Measurements from ENCODE around the gene TMED10.

TMED10 gene

GRCh38 chr14:75208843-75209242 lies 32.4 kb upstream of the TMED10 start:
- Histone ChIP-seq H3K9ac (ENCODE audit: low read length) (no peak overlapping the region), H3K27ac (ENCODE audit: low read depth, low read length) (no peak overlapping the region), H3K4me3 (ENCODE audit: low read depth in 1 of 2, low read length in 2 of 2) (no peak overlapping the region), H3K36me3 (ENCODE audit: insufficient read depth, low read length) (no peaks in the 10 kb centered on the region), H3K9me3 (ENCODE audit: low read length) (no peaks in the 10 kb centered on the region), H3K4me1 (ENCODE audit: insufficient read depth, low read length) (no peaks in the 10 kb centered on the region), H3K27me3 (ENCODE audit: control insufficient read depth in 1 of 2, insufficient read depth in 2 of 2, low read length in 2 of 2) (no peaks in the 10 kb centered on the region)

DNA sequence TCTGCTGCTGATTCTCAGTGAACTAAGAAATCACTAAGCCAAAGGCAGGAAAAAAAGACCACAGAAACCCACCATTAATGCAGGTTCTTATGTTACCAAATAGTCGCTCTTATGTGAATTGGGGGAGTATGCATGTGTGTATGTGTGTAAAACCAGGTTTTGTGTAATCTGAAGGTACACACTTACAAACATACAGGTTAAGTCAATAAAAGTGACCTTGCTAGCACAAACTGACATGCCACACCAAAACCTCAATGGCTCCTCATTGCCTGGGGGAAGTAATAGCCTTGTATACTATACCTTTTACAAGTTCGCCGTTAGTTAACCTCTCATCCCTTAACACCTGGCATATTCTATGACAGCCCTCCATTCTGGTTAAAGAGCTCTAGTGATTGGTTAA lies 29.8 kb upstream of the TMED10 start:
- no peak overlapping the region for H3K27ac ChIP-seq (ENCODE audit: low read depth, low read length)
- H3K9me3 ChIP-seq (ENCODE audit: low read length) = no peaks in the 10 kb centered on the region
- H3K4me3 ChIP-seq (ENCODE audit: low read depth in 1 of 2, low read length in 2 of 2) = no peak overlapping the region
- no peak overlapping the region for H3K9ac ChIP-seq (ENCODE audit: low read length)
- H3K36me3 ChIP-seq (ENCODE audit: insufficient read depth, low read length) = no peaks in the 10 kb centered on the region
- no peaks in the 10 kb centered on the region for H3K4me1 ChIP-seq (ENCODE audit: insufficient read depth, low read length)
- H3K27me3 ChIP-seq (ENCODE audit: control insufficient read depth in 1 of 2, insufficient read depth in 2 of 2, low read length in 2 of 2) = no peaks in the 10 kb centered on the region

DNA sequence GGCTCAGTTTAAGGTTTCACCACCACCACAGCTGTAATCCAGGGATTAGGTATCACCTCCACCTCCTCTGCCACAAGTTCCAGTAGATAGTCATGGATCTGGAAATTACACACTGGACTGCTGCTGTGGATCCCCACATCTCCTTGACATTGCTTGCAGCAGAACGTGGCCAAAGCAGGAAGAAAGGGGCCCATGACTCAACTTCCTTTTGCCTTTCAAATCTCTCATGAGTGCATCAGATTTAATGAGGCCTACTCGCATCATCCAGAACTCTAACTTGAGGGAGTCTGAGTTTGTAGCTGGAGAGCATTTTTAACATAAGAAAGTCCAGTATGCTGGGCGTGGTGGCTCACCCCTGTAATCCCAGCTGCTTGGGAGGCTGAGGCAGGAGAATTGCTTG lies 29.2 kb upstream of the TMED10 start:
- no peaks in the 10 kb centered on the region for H3K4me1 ChIP-seq (ENCODE audit: insufficient read depth, low read length)
- H3K9me3 ChIP-seq (ENCODE audit: low read length) = no peaks in the 10 kb centered on the region
- no peak overlapping the region for H3K4me3 ChIP-seq (ENCODE audit: low read depth in 1 of 2, low read length in 2 of 2)
- H3K9ac ChIP-seq (ENCODE audit: low read length) = no peak overlapping the region
- no peaks in the 10 kb centered on the region for H3K27me3 ChIP-seq (ENCODE audit: control insufficient read depth in 1 of 2, insufficient read depth in 2 of 2, low read length in 2 of 2)
- no peak overlapping the region for H3K27ac ChIP-seq (ENCODE audit: low read depth, low read length)
- no peaks in the 10 kb centered on the region for H3K36me3 ChIP-seq (ENCODE audit: insufficient read depth, low read length)

DNA sequence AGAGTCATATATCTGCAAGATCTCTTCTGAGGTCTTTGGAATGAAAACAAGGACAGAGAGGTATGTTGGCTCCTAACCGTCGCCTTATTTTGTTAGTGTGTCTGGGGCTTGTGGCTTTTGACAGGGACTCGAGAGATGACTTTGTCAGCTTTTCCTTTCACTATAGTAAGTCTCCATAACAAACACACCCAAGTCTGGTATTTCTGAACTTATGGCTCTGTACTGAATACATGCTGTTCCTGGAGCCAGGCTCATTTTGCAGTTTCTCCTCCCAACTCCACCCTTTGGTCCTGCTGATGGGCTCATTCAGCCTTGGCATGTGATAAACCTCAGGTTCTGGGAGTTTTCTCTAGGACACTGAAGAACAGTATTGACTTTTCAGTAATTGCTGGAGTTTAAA lies 27.7 kb upstream of the TMED10 start:
- Histone ChIP-seq H3K27ac (ENCODE audit: low read depth, low read length) (no peak overlapping the region), H3K9me3 (ENCODE audit: low read length) (no peaks in the 10 kb centered on the region), H3K4me3 (ENCODE audit: low read depth in 1 of 2, low read length in 2 of 2) (no peak overlapping the region), H3K4me1 (ENCODE audit: insufficient read depth, low read length) (no peaks in the 10 kb centered on the region), H3K9ac (ENCODE audit: low read length) (no peak overlapping the region), H3K27me3 (ENCODE audit: control insufficient read depth in 1 of 2, insufficient read depth in 2 of 2, low read length in 2 of 2) (no peaks in the 10 kb centered on the region), H3K36me3 (ENCODE audit: insufficient read depth, low read length) (no peaks in the 10 kb centered on the region)

DNA sequence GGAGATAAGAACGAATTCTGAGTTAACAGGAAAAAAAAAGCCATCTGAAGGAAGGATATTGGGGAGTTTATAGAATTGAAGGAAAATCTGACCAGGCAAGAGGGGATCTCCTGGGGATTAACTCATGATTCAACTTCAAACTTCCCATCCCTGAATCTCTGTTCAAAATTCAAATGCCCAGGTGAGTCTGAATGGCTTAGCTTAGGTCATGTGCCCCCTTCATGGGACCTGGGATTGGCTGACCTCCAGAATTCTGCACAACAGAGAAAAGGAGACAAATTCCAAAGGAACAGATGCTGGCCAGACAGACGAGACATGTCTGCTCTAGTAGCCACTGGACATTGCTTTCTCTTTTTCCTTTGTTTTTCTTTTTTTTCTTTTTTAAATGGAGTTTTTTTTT lies 26.2 kb upstream of the TMED10 start:
- Histone ChIP-seq H3K36me3 (ENCODE audit: insufficient read depth, low read length) (no peaks in the 10 kb centered on the region), H3K9me3 (ENCODE audit: low read length) (no peaks in the 10 kb centered on the region), H3K9ac (ENCODE audit: low read length) (no peak overlapping the region), H3K4me1 (ENCODE audit: insufficient read depth, low read length) (no peaks in the 10 kb centered on the region), H3K27me3 (ENCODE audit: control insufficient read depth in 1 of 2, insufficient read depth in 2 of 2, low read length in 2 of 2) (no peaks in the 10 kb centered on the region), H3K27ac (ENCODE audit: low read depth, low read length) (no peak overlapping the region), H3K4me3 (ENCODE audit: low read depth in 1 of 2, low read length in 2 of 2) (no peak overlapping the region)

GRCh38 chr14:75201087-75201486 lies 24.7 kb upstream of the TMED10 start:
- no peaks in the 10 kb centered on the region for H3K27me3 ChIP-seq (ENCODE audit: control insufficient read depth in 1 of 2, insufficient read depth in 2 of 2, low read length in 2 of 2)
- no peak overlapping the region for H3K9ac ChIP-seq (ENCODE audit: low read length)
- no peak overlapping the region for H3K27ac ChIP-seq (ENCODE audit: low read depth, low read length)
- no peaks in the 10 kb centered on the region for H3K36me3 ChIP-seq (ENCODE audit: insufficient read depth, low read length)
- no peak overlapping the region for H3K4me3 ChIP-seq (ENCODE audit: low read depth in 1 of 2, low read length in 2 of 2)
- H3K4me1 ChIP-seq (ENCODE audit: insufficient read depth, low read length) = no peaks in the 10 kb centered on the region
- H3K9me3 ChIP-seq (ENCODE audit: low read length) = no peaks in the 10 kb centered on the region

- H3K4me1 ChIP-seq (ENCODE audit: insufficient read depth, low read length) = no peaks in the 10 kb centered on the region
- no peak overlapping the region for H3K4me3 ChIP-seq (ENCODE audit: low read depth in 1 of 2, low read length in 2 of 2)
- no peak overlapping the region for H3K9ac ChIP-seq (ENCODE audit: low read length)
- no peaks in the 10 kb centered on the region for H3K27me3 ChIP-seq (ENCODE audit: control insufficient read depth in 1 of 2, insufficient read depth in 2 of 2, low read length in 2 of 2)
- H3K27ac ChIP-seq (ENCODE audit: low read depth, low read length) = no peak overlapping the region
- no peaks in the 10 kb centered on the region for H3K9me3 ChIP-seq (ENCODE audit: low read length)
- H3K36me3 ChIP-seq (ENCODE audit: insufficient read depth, low read length) = no peaks in the 10 kb centered on the region
Measured at GRCh38 chr14:75200451-75200850, 24.0 kb upstream of the TMED10 start.

GRCh38 chr14:75198291-75198933 lies 22.0 kb upstream of the TMED10 start:
- Histone ChIP-seq H3K27ac (ENCODE audit: low read depth, low read length) (no peak overlapping the region), H3K4me3 (ENCODE audit: low read depth in 1 of 2, low read length in 2 of 2) (no peak overlapping the region), H3K4me1 (ENCODE audit: insufficient read depth, low read length) (no peaks in the 10 kb centered on the region), H3K9ac (ENCODE audit: low read length) (no peak overlapping the region), H3K36me3 (ENCODE audit: insufficient read depth, low read length) (no peaks in the 10 kb centered on the region), H3K27me3 (ENCODE audit: control insufficient read depth in 1 of 2, insufficient read depth in 2 of 2, low read length in 2 of 2) (no peaks in the 10 kb centered on the region), H3K9me3 (ENCODE audit: low read length) (no peaks in the 10 kb centered on the region)

GRCh38 chr14:75197338-75197737 lies 20.9 kb upstream of the TMED10 start:
- Histone ChIP-seq H3K27me3 (ENCODE audit: control insufficient read depth in 1 of 2, insufficient read depth in 2 of 2, low read length in 2 of 2) (no peaks in the 10 kb centered on the region), H3K4me3 (ENCODE audit: low read depth in 1 of 2, low read length in 2 of 2) (no peak overlapping the region), H3K9me3 (ENCODE audit: low read length) (no peaks in the 10 kb centered on the region), H3K36me3 (ENCODE audit: insufficient read depth, low read length) (no peaks in the 10 kb centered on the region), H3K27ac (ENCODE audit: low read depth, low read length) (no peak overlapping the region), H3K9ac (ENCODE audit: low read length) (no peak overlapping the region), H3K4me1 (ENCODE audit: insufficient read depth, low read length) (no peaks in the 10 kb centered on the region)

DNA sequence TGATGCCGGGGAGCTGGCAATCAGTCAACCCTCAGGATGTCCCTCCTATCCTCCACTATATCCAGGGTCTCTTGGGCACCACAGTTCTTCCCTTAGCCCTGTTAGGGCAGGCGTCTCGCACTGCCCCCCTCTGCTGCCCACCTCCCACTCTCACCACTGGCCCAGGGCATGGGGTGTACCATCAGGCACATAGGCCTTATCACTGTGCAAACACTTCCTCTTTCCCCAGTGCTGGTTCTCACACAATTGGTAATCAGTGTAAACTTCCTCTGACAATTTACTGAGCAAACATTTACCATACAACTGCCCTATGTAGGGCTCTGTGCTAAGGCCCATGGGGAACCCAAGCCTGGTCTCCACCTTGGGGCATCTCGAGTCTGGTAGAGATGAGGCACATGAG lies 20.1 kb upstream of the TMED10 start:
- Histone ChIP-seq H3K27ac (ENCODE audit: low read depth, low read length) (no peak overlapping the region), H3K4me3 (ENCODE audit: low read depth in 1 of 2, low read length in 2 of 2) (no peak overlapping the region), H3K9me3 (ENCODE audit: low read length) (no peaks in the 10 kb centered on the region), H3K36me3 (ENCODE audit: insufficient read depth, low read length) (no peaks in the 10 kb centered on the region), H3K4me1 (ENCODE audit: insufficient read depth, low read length) (no peaks in the 10 kb centered on the region), H3K9ac (ENCODE audit: low read length) (no peak overlapping the region), H3K27me3 (ENCODE audit: control insufficient read depth in 1 of 2, insufficient read depth in 2 of 2, low read length in 2 of 2) (no peaks in the 10 kb centered on the region)

GRCh38 chr14:75196064-75196463 lies 19.7 kb upstream of the TMED10 start:
- Histone ChIP-seq H3K4me3 (ENCODE audit: low read depth in 1 of 2, low read length in 2 of 2) (no peak overlapping the region), H3K4me1 (ENCODE audit: insufficient read depth, low read length) (no peaks in the 10 kb centered on the region), H3K36me3 (ENCODE audit: insufficient read depth, low read length) (no peaks in the 10 kb centered on the region), H3K27me3 (ENCODE audit: control insufficient read depth in 1 of 2, insufficient read depth in 2 of 2, low read length in 2 of 2) (no peaks in the 10 kb centered on the region), H3K9me3 (ENCODE audit: low read length) (no peaks in the 10 kb centered on the region), H3K9ac (ENCODE audit: low read length) (no peak overlapping the region), H3K27ac (ENCODE audit: low read depth, low read length) (no peak overlapping the region)

DNA sequence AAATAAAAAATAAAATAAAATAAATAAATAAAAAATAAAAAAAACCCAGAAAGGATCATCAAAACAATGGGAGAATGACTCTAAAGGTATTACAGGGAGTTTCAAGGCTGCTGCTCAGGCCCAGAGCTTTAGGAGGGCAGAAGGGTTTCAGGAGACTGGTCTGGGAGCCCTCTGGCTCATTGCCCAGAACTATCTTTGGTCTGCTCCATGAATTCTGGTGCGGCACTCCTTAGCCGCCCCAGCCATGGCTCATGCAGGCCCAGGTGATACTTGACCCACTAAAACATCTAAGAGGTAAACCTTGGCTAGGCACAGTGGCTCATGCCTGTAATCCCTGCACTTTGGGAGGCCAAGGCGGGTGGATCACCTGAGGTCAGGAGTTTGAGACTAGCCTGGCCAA lies 14.7 kb upstream of the TMED10 start:
- H3K27ac ChIP-seq (ENCODE audit: low read depth, low read length) = no peak overlapping the region

More for the DNA sequence above, 14.7 kb upstream of the TMED10 start:
- Histone ChIP-seq H3K9me3 (ENCODE audit: low read length) (no peaks in the 10 kb centered on the region), H3K36me3 (ENCODE audit: insufficient read depth, low read length) (no peaks in the 10 kb centered on the region), H3K9ac (ENCODE audit: low read length) (no peak overlapping the region), H3K27me3 (ENCODE audit: control insufficient read depth in 1 of 2, insufficient read depth in 2 of 2, low read length in 2 of 2) (no peaks in the 10 kb centered on the region), H3K4me1 (ENCODE audit: insufficient read depth, low read length) (no peaks in the 10 kb centered on the region), H3K4me3 (ENCODE audit: low read depth in 1 of 2, low read length in 2 of 2) (no peak overlapping the region)
